ENCODE measurements around the gene ADGRA1. TPM values are rescaled to one million over a fixed set of nuclear protein-coding genes. Genes with fewer than 3 reads are reported as not detected.
A peak's percentile ranks its signal among the peaks of the same experiment; 100 is the strongest.

The ADGRA1 gene
- total and polyA plus RNA-seq, 3 experiments from 2014 or later, result not detected

DNA sequence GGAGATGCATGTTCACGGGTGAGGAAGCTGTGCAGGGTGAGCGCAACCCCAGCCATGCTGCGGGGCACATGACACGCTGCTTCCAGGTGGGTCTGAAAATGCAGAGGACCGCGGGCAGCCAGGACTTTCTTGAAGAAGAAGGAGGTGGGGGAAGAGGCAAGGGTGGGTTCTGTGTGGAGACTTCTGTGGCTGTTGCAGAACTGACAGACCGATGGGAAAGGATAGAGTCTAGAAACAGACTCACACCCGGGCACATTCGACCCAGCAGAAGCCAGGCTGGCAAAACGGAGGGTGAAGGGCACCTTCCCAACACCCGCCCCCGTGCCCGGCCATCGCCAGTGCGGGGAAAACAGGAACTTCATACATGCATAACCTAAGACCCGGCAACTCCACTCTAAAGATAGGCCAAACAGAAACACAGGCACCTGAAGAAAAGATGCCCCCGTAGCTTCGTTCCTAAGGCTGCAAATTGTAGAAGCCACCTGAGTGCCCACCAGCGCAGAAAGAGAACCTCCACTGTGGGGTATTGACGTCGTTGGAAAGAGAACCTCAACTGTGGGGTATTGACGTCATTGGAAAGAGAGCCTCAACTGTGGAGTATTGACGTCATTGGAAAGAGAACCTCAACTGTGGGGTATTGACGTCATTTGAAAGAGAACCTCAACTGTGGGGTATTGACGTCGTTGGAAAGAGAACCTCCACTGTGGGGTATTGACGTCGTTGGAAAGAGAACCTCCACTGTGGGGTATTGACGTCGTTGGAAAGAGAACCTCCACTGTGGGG is 67.5 kb downstream of the ADGRA1 start:
- Histone ChIP-seq H3K9me3 (ENCODE audit: low read length) (no peaks in the 10 kb centered on the region), H3K36me3 (ENCODE audit: insufficient read depth, low read length) (no peaks in the 10 kb centered on the region), H3K27me3 (ENCODE audit: insufficient read depth, low read length, poor library complexity, severe bottlenecking) (no peaks in the 10 kb centered on the region), H3K4me3 (ENCODE audit: low read length) (no peak overlapping the region), H3K27ac (ENCODE audit: low read depth, low read length) (no peak overlapping the region), H3K4me1 (ENCODE audit: insufficient read depth, low read length) (no peaks in the 10 kb centered on the region)
- Mint-ChIP-seq H3K36me3 (no peaks in the 10 kb centered on the region), H3K9me3 (peaks cover 0 to 2% (median 0%) of the 10 kb centered on the region in 5 donors), H3K27ac (peak overlapping the region in 1 of 8 donors; percentile 60), H3K4me3 (peak overlapping the region in 1 of 7 donors; percentile 55), H3K27me3 (peaks cover 4 to 14% of the 10 kb centered on the region in 2 donors), H3K4me1 (no peaks in the 10 kb centered on the region)
- DNase-seq, result no peak
- ChIA-PET POLR2A (no interaction called here), CTCF (no interaction called here)

DNA sequence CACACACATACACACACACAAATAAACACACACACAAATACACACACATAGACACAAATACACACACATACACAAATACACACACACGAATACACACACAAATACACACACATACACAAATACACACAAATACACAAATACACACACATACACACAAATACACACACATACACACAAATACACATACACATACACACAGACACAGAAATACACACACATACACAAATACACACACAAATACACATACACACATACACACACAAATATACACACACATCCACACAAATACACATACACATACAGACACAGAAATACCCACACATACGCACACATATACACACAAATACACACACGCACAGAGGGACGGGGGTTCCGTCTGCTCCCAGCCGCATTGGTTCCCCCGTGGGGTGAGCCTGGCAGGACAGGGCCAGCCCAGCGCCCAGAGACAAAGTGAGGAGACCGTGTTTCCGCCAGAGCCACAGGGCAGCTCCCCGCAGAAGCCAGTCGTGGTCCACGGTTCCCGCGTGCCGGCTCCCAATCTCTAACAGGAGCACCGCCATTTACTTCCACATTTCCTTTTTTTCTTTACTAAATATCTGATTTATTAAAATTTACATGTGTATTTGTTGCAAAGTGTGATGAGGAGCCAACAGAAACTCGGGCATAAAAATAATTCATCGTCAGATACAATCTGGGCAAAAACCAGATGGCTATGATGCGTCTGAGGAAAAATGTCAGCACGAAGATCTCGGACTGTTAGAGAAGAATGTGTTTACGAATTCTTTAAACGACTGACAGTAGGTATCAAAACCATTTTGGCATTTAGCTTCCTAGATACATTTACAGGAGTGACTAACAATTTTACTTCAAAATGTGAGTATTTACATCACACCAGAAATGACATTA is 69.2 kb downstream of the ADGRA1 start:
- H3K4me3 Mint-ChIP-seq, result no peak overlapping the region
- no peaks in the 10 kb centered on the region for H3K36me3 Mint-ChIP-seq
- Histone ChIP-seq H3K27ac (ENCODE audit: low read depth, low read length) (no peak overlapping the region), H3K4me1 (ENCODE audit: insufficient read depth, low read length) (no peaks in the 10 kb centered on the region), H3K9me3 (ENCODE audit: low read length) (no peaks in the 10 kb centered on the region), H3K4me3 (ENCODE audit: low read length) (no peak overlapping the region), H3K36me3 (ENCODE audit: insufficient read depth, low read length) (no peaks in the 10 kb centered on the region), H3K27me3 (ENCODE audit: insufficient read depth, low read length, poor library complexity, severe bottlenecking) (peaks cover 10% of the 10 kb centered on the region)
- no peak for DNase-seq
- H3K4me1 Mint-ChIP-seq, result no peaks in the 10 kb centered on the region
- H3K27me3 Mint-ChIP-seq, result peaks cover 5 to 6% of the 10 kb centered on the region in 2 donors
- no peak overlapping the region for H3K27ac Mint-ChIP-seq
- ChIA-PET CTCF (no interaction called here), POLR2A (no interaction called here)
- no peaks in the 10 kb centered on the region for H3K9me3 Mint-ChIP-seq

GRCh38 chr10:133157662-133158436 is 70.1 kb downstream of the ADGRA1 start:
- Mint-ChIP-seq H3K4me3 (peak overlapping the region in 1 of 7 donors; percentile 49), H3K9me3 (no peaks in the 10 kb centered on the region), H3K27ac (no peak overlapping the region), H3K36me3 (no peaks in the 10 kb centered on the region), H3K4me1 (no peaks in the 10 kb centered on the region), H3K27me3 (peaks cover 4 to 13% of the 10 kb centered on the region in 2 donors)
- no peaks in the 10 kb centered on the region for H3K9me3 ChIP-seq (ENCODE audit: low read length)
- DNase-seq, result peak in 1 of 5 donors; percentile 45
- POLR2A ChIA-PET, result no interaction called here
- H3K27me3 ChIP-seq (ENCODE audit: insufficient read depth, low read length, poor library complexity, severe bottlenecking), result peaks cover 10% of the 10 kb centered on the region
- CTCF ChIA-PET, result no interaction called here
- H3K4me3 ChIP-seq (ENCODE audit: low read length), result no peak overlapping the region
- no peaks in the 10 kb centered on the region for H3K4me1 ChIP-seq (ENCODE audit: insufficient read depth, low read length)
- H3K36me3 ChIP-seq (ENCODE audit: insufficient read depth, low read length), result no peaks in the 10 kb centered on the region
- H3K27ac ChIP-seq (ENCODE audit: low read depth, low read length), result no peak overlapping the region

DNA sequence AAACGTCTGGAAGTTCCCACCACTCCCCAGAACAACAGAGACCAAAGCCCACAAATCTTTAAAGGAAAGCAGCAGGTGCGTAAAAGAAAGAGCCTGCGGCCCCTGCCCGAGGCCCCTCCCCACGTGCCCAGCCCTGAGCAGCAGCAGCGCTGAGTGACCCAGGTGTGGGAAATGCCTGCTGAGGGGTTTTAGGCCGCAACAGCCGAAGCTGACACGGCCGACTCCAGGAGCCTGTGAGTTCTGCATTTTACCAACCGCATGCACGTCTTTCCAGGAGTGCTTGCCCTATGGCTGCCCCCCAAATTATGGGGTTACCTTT is 70.7 kb downstream of the ADGRA1 start:
- ChIA-PET CTCF (no interaction called here), POLR2A (no interaction called here)
- H3K36me3 ChIP-seq (ENCODE audit: insufficient read depth, low read length), result no peaks in the 10 kb centered on the region
- H3K36me3 Mint-ChIP-seq, result no peaks in the 10 kb centered on the region
- no peaks in the 10 kb centered on the region for H3K4me1 Mint-ChIP-seq
- H3K27ac Mint-ChIP-seq, result no peak overlapping the region
- H3K9me3 Mint-ChIP-seq, result no peaks in the 10 kb centered on the region
- DNase-seq, result no peak
- H3K27ac ChIP-seq (ENCODE audit: low read depth, low read length), result no peak overlapping the region
- H3K27me3 ChIP-seq (ENCODE audit: insufficient read depth, low read length, poor library complexity, severe bottlenecking), result peaks cover 10% of the 10 kb centered on the region
- H3K4me3 Mint-ChIP-seq, result no peak overlapping the region
- H3K27me3 Mint-ChIP-seq, result peaks cover 10 to 16% of the 10 kb centered on the region in 2 donors
- no peaks in the 10 kb centered on the region for H3K9me3 ChIP-seq (ENCODE audit: low read length)
- H3K4me3 ChIP-seq (ENCODE audit: low read length), result no peak overlapping the region
- no peaks in the 10 kb centered on the region for H3K4me1 ChIP-seq (ENCODE audit: insufficient read depth, low read length)

DNA sequence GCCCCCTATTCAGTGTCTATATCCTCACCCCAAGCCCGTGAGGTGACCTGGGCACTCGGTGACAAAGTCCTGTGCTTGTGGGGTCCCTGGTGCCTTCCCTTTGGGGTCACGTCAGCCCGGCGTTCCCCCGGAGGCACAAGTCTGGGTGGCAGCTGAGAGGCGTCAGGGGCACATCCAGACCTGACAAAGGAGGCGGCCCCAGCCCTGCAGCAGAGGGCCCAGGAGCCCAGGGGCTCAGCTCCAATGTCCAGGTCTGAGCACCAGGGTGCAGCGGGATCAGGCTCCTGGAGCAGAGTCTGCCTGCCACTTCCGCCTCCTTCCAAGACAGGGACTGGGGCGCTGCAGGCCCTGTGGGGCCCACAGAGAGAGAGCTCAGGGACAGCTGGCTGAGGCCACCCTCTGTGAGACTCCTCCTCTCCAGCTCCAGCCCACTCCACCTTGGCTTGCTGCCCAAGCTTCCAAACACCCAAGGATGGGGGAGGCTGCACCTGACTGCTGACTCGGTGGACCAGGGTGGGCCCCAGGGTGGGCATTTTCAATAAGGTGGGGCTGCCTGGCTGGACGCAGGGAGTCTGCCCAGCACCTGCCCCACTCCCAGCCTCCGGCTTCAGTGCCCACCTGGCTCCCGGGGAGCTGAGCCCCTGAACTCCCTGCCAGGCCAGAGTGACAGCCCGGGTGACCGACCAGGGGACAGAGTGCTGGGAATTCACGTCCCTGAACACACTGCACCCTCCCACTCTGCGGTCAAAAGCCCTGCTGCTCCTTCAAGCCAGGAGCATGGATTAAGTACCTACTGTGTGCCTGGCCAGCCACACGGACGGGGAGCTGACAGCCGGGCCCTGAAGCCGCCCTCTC is 71.3 kb downstream of the ADGRA1 start:
- Mint-ChIP-seq H3K4me1 (no peaks in the 10 kb centered on the region), H3K36me3 (no peaks in the 10 kb centered on the region), H3K27ac (no peak overlapping the region), H3K4me3 (peak overlapping the region in 4 of 7 donors; percentile 22 to 41 (median 28)), H3K9me3 (no peaks in the 10 kb centered on the region), H3K27me3 (peaks cover 12 to 17% of the 10 kb centered on the region in 2 donors)
- ChIA-PET CTCF (no interaction called here), POLR2A (no interaction called here)
- Histone ChIP-seq H3K4me1 (ENCODE audit: insufficient read depth, low read length) (no peaks in the 10 kb centered on the region), H3K27ac (ENCODE audit: low read depth, low read length) (no peak overlapping the region), H3K36me3 (ENCODE audit: insufficient read depth, low read length) (no peaks in the 10 kb centered on the region), H3K4me3 (ENCODE audit: low read length) (no peak overlapping the region), H3K9me3 (ENCODE audit: low read length) (no peaks in the 10 kb centered on the region), H3K27me3 (ENCODE audit: insufficient read depth, low read length, poor library complexity, severe bottlenecking) (peaks cover 10% of the 10 kb centered on the region)
- DNase-seq, result no peak

GRCh38 chr10:133159611-133159949 is 71.9 kb downstream of the ADGRA1 start:
- ChIA-PET CTCF (no interaction called here), POLR2A (no interaction called here)
- DNase-seq, result no peak
- H3K9me3 Mint-ChIP-seq, result no peaks in the 10 kb centered on the region
- H3K4me1 Mint-ChIP-seq, result no peaks in the 10 kb centered on the region
- H3K4me3 Mint-ChIP-seq, result peak overlapping the region in 1 of 7 donors; percentile 41
- Histone ChIP-seq H3K27ac (ENCODE audit: low read depth, low read length) (no peak overlapping the region), H3K4me3 (ENCODE audit: low read length) (no peak overlapping the region), H3K9me3 (ENCODE audit: low read length) (no peaks in the 10 kb centered on the region), H3K36me3 (ENCODE audit: insufficient read depth, low read length) (no peaks in the 10 kb centered on the region), H3K4me1 (ENCODE audit: insufficient read depth, low read length) (no peaks in the 10 kb centered on the region), H3K27me3 (ENCODE audit: insufficient read depth, low read length, poor library complexity, severe bottlenecking) (peaks cover 10% of the 10 kb centered on the region)
- H3K27me3 Mint-ChIP-seq, result peaks cover 12 to 17% of the 10 kb centered on the region in 2 donors
- no peaks in the 10 kb centered on the region for H3K36me3 Mint-ChIP-seq
- H3K27ac Mint-ChIP-seq, result no peak overlapping the region

GRCh38 chr10:133159950-133160825 is 72.5 kb downstream of the ADGRA1 start, which contains the start of gene KNDC1:
Gene KNDC1 (plus strand): TSS chr10:133160219. CDS start chr10:133160468, 249 bp downstream.
- peak in 3 of 5 donors; percentile 13 to 50 (median 31) for DNase-seq
- POLR2A ChIA-PET, result no interaction called here
- no peaks in the 10 kb centered on the region for H3K36me3 Mint-ChIP-seq
- Histone ChIP-seq H3K27me3 (ENCODE audit: insufficient read depth, low read length, poor library complexity, severe bottlenecking) (peaks cover 10% of the 10 kb centered on the region), H3K27ac (ENCODE audit: low read depth, low read length) (no peak within 1 kb of the TSS), H3K4me3 (ENCODE audit: low read length) (no peak within 1 kb of the TSS), H3K4me1 (ENCODE audit: insufficient read depth, low read length) (no peaks in the 10 kb centered on the region), H3K9me3 (ENCODE audit: low read length) (no peaks in the 10 kb centered on the region), H3K36me3 (ENCODE audit: insufficient read depth, low read length) (no peaks in the 10 kb centered on the region)
- H3K4me3 Mint-ChIP-seq, result peak within 1 kb of the TSS in 4 of 7 donors; percentile 28 to 76 (median 40)
- peaks cover 12 to 17% of the 10 kb centered on the region in 2 donors for H3K27me3 Mint-ChIP-seq
- H3K9me3 Mint-ChIP-seq, result no peaks in the 10 kb centered on the region
- no peaks in the 10 kb centered on the region for H3K4me1 Mint-ChIP-seq
- CTCF ChIA-PET, result no interaction called here
- H3K27ac Mint-ChIP-seq, result no peak within 1 kb of the TSS
